ENCODE results near the gene KIAA0753.
"Not testable (repeated sequence)": the region's sequence is repeated elsewhere in the genome, so short reads cannot be mapped to it uniquely, and the experiment has no call there.

Gene KIAA0753

DNA sequence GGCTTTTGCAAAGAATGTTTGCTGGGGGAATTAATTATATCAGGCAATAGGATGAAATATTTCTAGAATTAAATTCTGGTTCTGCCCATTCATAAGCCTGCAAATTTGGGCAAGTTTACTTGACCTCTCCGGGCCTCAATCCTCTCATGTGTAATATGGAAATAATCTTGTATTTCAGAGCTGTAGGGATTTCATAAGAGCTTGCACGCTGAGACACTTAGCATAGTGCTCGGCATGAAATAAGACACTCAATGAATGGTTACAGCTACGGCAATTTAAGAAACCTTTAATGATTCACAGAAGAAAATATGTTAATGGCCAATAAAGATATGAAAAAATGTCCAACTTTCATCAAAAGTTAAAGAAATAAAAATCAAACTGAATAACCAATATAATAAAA is 43.6 kb downstream of the KIAA0753 start:
- no peak for DNase-seq (ENCODE audit: low spot score)

DNA sequence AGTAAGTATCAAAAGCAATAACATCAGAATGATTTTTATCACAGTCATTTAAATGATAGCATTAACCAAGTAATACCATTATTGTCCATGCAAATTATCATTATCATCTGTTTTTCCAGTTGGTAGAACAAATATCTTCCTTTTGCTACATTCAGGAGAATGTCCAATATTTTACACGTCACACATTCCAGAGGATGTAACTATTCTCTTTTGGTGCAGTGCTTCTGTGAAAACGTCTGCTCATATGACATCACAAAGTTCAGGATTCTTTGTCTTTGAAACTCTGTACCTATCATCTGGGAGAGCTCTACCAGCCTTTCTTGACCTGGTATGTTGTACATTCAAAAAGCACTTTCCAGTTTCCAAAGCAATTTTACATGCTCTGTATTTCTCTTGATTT is 44.0 kb downstream of the KIAA0753 start:
- no peak for DNase-seq (ENCODE audit: low spot score)

DNA sequence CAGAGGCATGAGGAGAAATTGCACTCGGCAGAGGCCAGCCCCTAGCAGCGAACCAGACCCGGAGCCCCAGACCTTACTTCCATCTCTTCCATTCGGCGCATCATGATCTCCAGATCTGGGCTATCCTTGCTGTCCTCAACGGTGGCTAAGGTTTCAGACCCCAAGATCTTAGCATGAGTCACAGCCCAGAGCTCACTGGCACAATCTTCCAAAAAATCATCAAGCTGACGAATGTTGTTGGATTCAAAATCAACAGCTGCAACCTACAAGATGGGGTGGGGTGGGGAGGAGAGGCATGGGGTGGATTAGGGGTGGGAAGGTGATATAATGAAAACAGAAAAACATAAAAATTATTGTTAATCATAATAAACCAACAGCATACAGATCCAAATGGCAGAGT is 44.4 kb downstream of the KIAA0753 start:
- no peak for DNase-seq (ENCODE audit: low spot score)

DNA sequence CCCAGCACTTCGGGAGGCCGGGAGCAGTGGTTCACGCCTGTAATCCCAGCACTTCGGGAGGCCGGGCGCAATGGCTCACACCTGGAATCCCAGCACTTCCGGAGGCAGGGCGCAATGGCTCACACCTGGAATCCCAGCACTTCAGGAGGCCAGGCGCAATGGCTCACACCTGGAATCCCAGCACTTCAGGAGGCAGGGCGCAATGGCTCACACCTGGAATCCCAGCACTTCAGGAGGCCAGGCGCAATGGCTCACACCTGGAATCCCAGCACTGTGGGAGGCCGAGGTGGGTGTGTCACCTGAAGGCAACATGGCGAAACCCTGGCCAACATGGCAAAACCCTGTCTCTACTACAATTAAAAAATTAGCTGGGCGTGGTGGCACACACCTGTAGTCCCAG is 47.1 kb downstream of the KIAA0753 start:
- DNase-seq (ENCODE audit: low spot score): not testable (repeated sequence)

DNA sequence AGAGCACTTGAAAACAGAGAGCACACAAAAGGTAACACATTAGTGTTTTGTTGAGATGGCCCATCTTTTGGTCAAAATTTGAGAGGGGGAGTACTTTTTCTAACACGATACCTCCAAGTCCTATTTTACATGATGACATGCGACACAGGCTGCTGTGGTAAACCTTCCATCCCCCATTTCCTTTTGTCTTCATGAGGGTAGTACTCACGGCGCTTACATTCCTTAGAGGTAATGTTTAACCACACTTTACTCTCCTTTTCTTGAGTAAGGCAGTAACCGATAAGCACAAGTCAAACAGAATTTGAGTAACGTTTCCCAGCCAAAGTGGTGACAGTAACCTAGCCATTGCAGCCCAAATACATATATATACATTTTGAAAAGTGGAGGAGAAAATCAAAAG is 48.3 kb downstream of the KIAA0753 start:
- DNase-seq (ENCODE audit: low spot score): no peak

DNA sequence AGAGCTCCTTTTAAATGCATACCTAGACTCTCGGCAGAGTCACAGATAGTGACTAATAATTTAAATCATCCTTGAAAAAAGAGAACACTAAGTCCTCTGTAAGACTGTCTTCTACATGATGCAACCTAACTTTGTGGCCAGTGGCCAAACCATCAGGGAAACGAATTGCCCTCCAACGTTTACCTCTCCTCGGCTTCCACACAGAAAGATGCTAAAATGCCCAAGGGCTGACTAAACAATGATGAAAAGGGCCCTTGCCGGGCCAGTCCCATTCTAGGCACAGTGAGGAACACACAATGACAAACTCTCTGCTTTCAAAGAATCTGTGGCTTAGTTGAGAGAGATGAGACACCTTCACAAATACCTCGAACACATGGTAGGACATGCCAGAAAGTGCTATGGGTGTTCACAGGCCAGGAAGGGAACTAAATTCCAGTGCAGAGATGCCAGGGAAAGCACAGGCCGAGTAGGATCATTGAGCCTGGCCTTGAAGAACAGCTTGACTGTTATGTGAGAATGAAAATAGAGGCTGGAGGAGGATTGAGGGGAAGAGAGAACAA is 48.8 kb downstream of the KIAA0753 start:
- no peak for DNase-seq (ENCODE audit: low spot score)

DNA sequence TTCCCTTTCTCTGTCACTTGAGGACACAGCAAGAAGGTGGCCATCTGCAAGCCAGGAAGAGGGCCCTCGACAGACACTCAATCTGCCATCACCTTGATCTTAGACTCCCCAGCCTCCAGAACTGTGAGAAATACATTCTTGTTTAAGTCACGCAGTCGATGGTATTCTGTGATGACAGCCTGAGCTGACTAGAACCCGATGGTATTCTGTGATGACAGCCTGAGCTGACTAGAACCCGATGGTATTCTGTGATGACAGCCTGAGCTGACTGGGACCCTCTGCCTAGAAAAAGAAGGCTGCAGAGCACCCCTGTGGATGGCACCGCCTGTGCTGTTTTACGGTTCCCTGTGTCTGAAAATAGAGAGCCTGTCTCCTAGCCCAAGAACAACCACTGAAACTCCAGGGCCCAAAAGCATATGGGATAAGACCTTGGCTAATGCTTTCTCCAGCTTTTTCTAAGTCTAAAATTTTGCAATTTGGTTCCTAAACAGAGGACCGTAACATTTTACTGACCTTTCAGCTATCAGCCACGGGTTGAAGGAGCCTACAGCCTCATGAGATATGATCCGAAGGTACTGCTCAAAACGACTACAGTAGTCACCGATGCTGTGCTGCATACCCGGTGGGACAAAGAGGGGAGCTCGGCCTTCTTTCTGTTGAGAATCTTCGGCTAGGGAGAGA is 51.1 kb downstream of the KIAA0753 start:
- no peak for DNase-seq (ENCODE audit: low spot score)

DNA sequence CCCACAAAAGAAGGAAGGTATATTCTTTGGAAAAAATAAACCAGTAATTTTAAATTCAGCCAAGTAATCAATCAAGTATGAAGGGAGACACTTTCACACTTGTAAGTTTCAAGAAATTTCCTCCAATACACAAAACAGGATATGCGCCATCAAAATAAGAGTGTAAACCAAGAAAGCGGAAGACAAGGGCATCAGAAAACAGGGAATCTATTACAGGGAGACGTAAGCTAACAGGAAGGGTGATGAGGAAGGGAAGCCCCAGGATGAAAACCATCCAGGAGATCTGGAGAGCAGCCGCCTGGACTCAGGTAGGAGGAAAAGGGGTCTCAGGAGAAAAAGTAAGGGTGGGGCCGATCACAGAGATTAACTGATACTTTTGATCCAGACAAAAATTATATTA is 52.3 kb downstream of the KIAA0753 start:
- no peak for DNase-seq (ENCODE audit: low spot score)

DNA sequence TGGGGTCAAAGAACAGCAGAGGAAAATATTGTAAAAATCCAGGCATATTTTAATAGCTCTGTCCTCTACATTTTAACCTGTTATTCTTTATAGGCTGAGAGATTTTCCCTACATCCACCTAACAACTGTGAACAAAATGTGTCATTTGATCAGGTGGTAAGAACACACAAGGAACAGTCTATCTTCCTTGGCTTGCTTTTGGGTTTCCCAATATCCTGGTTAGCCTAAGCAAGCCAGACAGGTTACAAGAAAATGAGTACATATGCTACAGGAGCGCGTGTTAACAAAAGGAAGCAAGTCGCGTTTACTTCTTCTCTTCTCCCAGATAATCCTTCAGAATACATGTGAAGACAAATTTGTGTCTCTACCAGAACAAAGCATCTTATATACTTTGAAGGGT is 53.2 kb downstream of the KIAA0753 start:
- no peak for DNase-seq (ENCODE audit: low spot score)

DNA sequence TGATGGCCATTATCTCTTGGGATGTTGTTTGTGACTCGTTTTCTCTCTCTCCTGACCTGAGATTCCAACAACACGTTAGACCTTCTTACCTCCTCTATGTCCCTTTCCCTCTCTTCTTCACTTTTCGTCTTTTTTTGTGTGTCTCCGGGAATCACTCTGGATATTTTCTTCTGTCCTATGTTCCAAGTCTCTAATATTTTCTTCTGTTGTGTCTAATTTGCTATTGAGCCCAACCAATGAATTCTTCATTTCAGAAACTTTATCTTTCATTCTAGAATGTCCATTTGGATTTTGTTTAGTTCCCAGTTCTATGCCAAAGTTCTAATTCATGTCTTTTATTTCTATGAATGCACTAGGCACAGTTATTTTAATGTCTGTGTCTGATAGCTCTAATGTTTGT is 57.1 kb downstream of the KIAA0753 start:
- no peak for DNase-seq (ENCODE audit: low spot score)

DNA sequence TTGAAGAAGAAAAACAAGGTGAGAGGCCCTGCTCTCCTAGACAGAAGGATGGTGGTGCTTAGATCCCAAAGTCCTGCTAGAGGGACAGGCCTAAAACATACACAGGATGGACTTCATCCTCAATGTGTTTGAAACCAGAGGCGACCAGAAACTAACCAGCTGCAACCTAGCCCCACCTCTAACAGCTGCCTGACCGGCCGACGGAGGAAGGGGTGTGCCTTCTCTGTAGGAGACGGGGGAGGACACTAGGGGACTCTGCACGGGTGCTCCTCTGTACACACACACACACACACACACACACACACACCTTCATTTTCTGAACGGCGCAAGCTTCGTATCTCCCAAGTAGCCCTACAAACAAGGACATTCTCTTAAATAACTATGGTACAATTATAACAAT is 59.9 kb downstream of the KIAA0753 start:
- DNase-seq (ENCODE audit: low spot score): no peak

DNA sequence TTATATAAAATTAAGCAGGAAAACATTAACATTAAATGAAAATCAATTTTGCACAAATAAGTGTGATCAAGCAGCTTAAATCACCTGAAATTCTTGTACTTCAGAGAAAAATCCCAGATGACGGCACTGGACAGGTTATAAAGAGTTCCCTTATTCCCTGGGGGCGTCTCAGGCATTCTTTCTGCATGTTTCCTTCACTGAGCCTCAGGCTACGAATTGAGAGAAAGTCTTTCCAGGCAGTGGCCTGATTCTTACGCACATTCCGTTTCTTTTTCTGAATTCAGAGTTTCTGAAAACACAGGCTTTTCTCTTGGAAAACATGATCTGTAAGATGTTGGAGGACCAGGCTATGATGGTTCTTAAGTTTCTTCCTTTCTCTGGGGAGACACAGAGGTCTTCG is 62.0 kb downstream of the KIAA0753 start:
- DNase-seq (ENCODE audit: low spot score): no peak

DNA sequence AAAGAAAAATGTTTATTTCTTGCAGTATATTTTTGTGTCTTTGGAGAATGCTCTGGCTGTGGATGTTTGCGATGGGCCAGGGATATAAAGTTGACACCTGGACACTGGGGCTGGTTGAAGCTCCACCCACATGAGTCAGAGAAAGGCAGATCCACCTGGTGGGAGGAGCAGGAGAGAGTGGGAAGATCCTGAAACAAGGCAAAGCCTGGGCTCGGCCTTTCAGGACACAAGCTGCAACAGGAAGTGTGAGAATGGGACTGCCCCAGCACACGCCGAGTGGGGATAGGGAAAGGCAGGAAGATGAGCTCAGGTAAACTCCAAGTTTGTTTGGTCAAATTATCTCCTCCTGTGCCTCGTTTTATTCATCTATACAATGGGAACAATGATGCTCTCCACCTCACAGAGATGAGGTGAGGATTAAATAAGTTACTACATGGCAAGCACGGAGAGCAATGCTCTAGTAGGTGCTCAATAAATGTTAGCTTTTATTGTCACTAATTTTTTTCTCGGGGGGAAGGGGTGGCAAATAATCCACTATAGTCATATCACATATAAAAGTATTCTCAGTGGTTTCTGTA is 62.7 kb downstream of the KIAA0753 start:
- DNase-seq (ENCODE audit: low spot score): no peak

DNA sequence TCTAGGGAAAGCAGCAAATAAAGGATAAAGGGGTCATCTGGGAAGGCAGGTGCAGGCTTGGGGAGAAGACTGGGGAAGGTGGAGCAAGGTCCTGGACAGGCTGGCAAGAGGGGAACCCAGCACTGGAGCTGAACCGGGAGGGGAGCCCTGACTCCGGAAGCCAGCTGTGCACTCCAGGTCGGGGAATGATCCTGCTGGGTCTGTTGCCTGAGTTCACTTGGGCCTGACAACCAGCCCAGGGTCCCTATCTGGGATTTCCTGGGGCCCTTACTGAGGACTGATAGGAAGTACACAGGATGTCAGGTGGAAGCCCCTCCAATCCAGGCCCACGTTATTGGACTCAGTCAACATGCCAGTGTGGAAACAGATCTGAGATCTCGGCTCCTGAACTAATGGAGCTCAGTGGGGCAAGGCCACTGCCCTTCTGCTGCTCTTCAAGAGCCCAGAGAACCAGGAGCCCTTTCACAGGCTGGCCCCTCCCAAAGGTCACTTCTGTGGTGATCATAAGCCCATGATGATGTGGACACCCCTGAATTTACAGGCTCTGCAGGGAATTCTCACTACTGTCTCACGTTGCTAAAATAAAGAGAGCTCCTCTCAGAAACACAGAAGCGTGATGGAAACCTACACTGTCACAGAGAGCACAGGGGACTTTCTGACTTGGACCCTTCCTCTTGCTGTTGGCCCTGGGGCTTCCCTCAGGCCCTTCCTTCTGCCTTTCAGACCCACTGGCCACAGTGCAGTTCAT is 64.3 kb downstream of the KIAA0753 start:
- DNase-seq (ENCODE audit: low spot score): no peak

DNA sequence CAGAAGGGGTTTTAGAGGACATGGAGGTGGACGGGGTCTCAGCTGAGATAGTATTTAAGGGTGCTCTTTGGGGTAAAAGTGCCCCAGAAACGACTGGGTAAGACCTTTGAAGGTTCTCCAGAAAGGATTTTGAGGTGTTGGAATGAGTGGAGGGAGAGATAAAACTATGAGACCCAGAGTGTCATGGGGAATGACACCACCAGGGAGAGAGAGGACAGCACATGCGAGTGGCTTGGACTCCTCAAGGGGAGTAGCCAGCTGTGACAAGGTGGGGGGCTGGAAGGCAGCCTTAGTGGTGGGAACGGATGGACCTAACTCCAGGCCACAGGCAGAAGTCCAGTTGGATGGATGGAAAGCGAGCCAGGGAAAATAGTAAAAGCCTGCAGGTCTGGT is 64.9 kb downstream of the KIAA0753 start:
- DNase-seq (ENCODE audit: low spot score): no peak

DNA sequence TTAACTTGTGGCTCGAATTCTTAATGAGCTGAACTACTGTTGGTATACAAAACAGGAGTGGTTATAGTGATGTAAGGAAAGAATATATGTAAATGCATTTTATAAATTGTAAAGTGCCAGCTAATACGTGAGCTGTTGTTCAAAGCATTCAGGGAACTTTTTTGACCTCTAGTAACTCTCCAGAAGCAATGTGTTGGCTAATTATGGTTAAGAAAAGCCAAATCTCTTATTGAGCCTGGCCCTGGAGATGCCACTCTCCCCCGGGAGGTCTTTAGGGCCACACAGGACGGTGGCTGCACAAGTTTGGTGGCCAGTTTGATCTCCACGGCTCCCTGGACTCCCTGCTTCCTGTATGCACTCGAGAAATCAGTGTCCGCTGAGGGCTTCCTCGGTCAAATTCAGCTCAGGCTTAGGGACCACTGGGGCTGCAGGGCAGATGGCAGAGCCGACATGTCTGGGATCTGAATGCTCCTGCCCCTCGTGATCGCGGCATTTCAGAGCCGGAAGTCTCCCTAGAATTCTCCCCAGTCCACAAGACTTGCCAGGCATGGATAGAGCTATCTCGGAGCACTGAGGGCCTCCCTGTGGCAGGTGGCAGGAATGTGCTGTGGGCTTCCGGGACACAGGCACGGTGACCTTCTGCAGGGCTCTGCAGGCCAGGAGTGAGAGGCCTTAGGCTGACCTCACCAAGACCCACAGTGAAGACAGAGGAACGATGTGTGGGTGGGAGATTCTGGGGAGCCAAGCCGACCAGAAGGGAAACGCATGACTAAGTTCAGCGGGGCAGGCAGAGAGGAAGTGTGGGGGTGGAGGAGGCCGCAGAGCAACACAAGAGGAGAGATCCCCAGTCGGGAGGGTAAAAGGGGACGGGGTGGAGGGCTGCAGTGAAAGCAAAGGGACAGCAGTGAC is 65.6 kb downstream of the KIAA0753 start:
- DNase-seq (ENCODE audit: low spot score): no peak

DNA sequence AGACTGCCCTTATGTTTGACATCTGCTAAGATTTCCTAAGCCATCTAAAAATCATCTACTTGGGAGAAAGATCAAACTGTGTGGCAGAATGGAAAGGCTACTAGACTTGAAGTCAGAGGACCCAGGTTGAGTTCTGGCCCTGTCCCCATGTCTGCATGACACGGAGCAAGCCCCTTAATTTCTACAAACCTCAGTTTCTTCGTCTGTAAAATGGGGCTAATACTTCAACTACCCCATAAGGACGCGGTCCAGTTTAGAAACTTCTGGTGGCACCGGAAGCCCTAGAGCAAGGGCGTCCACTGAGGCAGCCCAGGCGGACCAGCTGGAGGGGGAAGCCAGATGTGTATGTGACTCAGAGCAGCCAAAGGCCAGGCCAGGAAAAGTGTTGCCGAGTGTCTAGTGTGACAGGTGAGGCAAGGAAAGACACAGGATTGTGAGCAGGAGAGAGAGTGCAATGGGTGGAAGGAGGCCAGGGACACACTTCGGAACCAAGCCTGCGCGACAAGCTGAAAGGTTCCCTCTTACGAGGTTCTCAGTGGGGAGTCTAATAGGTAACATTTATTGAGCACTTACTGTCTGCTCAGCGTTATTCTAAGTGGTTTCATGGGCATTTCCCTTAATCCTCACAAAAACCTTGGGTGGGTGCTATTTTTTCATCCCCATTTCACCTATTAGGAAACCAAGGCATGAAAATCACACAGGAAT is 66.4 kb downstream of the KIAA0753 start:
- no peak for DNase-seq (ENCODE audit: low spot score)

DNA sequence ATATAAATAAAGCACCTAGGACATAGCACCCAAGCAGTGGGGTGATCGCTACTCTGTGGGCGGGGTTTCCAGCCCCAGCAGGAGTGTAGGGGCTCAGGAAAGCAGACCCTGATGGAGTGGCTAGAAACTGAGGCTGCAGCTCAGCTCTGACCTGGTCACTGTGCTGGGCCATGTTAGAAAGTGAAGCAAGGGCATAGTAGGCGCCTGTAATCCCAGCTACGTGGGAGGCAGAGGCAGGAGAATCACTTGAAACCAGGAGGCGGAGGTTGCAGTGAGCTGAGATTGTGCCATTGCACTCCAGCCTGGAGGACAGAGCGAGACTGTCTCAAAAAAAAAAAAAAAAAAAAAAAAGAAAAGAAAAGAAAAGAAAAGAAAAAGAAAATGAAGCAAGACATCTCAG is 67.0 kb downstream of the KIAA0753 start:
- not testable (repeated sequence) for DNase-seq (ENCODE audit: low spot score)

DNA sequence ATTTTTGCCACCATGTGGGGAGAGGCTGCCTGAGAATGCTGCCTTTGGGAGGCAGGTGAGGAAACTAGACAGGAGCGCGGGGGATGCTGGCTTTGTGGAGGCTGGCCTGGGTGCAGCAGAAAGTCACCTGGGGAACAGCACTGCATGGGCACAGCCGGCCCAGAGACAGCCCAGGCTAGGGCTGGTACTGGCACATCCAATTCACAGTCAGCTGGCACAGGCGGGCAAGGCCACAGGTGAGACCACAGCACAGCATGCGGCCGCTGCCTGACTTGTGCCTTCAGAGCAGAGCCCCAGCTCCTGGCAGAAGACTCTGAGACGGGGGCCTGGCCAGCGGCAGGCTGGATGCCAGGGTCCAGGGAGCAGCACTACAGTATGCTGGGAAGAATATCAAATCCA is 67.5 kb downstream of the KIAA0753 start:
- DNase-seq (ENCODE audit: low spot score): no peak

DNA sequence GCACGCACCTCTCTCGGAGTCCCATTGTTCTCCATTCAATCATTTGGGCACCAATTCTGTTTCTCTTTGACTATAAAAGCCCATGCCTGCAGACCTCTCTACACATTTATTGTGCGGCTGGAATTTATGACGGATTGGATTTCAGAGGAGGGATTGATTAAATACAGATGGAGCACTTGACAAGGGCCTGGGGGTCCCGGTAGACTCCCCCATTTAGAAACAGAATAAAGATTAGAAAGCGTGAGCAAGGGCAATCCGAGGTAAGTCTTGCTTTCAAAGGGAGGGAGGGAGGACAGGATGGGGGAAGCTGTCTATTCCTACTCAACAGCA is 69.1 kb downstream of the KIAA0753 start:
- DNase-seq (ENCODE audit: low spot score): no peak

DNA sequence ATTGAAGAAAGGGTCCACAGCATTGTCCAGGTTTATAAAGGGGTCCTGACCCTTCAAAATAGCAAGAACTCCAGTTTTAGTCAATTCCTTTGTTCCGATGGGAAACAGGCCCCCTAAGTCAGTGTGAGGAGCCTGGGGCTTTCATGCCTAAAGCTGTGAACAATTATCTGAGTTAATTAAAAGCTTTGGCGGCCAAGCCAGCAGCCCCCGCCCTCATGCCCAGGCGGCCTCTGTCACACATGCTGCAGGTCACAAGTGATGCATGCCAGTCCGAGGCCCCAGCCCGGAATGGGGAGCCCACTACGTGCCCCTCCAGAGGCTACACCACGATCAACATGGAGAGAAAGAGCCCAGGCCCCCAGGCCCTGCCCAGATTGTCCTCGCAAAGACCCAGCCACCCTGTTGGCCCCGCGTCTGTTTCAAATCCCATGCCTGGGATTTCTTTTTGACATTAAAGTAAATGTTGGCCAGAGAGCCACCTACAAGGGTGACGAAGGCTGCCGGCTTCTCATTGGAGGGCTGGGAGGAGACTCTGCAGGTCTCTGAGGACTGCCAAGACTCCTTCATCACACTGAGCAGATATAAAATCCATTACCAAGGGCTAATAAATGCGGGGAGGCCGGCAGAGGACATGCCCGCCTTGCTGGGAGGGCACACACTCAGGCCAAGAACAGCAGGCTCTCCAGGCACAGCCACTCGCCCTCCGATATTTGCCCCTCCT is 69.6 kb downstream of the KIAA0753 start:
- DNase-seq (ENCODE audit: low spot score): no peak
